Measurements from ENCODE around the gene WDR64. TPM values are rescaled to one million over a fixed set of nuclear protein-coding genes. Genes with fewer than 3 reads are reported as not detected.

The WDR64 gene
- total and polyA plus RNA-seq, 2 of the 13 experiments (the other 11 are each of a cell fraction or from before 2014, with no cell fraction given), result not detected

DNA sequence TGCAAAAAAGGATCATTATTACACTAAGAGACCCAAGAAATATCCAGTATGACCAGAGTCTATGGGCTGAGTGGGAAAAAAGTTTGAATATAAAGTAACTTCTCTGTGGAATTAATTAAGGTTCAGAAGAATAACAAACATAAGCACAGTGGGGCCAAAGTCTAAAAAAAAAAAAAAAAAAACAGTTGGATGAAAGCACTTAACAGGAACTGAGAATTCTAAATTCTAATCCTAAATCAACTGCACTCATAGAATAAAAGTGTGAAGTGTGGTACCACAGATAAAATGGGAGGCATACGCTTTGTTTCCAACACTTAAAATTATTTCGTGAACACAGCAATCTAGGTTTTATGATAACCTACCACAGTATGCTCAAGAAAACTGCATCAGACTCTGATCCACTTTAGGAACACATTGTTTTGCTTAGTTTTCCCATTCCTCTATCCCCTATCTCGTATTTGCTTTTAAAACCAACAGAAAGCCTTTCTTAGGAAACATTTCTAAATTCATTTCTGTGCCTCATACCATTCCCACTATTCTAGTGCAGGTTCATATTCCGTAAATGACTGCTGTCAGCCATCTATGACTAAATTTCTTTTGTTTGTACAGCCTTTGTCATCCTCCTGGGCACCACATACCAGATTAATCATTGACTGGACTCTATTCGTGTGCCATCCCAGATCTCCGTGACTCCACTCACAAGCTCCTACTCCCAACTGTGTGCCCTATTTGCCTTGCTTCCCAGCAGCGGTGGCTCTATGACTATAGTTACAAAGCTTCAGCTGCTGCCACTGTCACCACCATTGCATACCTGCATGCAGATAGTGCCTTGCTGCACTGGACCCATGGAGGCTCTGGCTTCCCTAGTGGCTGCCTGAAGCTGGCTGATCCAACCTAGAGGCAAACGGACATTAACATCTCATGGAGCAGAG lies 36.8 kb upstream of the WDR64 start (continued):
- TF ChIP-seq, protein P1, sequence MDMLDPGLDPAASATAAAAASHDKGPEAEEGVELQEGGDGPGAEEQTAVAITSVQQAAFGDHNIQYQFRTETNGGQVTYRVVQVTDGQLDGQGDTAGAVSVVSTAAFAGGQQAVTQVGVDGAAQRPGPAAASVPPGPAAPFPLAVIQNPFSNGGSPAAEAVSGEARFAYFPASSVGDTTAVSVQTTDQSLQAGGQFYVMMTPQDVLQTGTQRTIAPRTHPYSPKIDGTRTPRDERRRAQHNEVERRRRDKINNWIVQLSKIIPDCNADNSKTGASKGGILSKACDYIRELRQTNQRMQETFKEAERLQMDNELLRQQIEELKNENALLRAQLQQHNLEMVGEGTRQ (IDR thresholded peaks at IDR 0.05; ENCODE audit: low read depth, low read length), result no peak
- TF ChIP-seq, protein P1 (CRISPR knock-in tag; IDR thresholded peaks at IDR 0.05; ENCODE audit: borderline replicate concordance), result no peak
- no peak for TF ChIP-seq MIER2 (CRISPR knock-in tag; IDR thresholded peaks at IDR 0.05)
- TF ChIP-seq ZNF501 (CRISPR knock-in tag; IDR thresholded peaks at IDR 0.05), result peak; percentile 58; the same call in 1 of the 2 replicates
- TF ChIP-seq, protein P2, sequence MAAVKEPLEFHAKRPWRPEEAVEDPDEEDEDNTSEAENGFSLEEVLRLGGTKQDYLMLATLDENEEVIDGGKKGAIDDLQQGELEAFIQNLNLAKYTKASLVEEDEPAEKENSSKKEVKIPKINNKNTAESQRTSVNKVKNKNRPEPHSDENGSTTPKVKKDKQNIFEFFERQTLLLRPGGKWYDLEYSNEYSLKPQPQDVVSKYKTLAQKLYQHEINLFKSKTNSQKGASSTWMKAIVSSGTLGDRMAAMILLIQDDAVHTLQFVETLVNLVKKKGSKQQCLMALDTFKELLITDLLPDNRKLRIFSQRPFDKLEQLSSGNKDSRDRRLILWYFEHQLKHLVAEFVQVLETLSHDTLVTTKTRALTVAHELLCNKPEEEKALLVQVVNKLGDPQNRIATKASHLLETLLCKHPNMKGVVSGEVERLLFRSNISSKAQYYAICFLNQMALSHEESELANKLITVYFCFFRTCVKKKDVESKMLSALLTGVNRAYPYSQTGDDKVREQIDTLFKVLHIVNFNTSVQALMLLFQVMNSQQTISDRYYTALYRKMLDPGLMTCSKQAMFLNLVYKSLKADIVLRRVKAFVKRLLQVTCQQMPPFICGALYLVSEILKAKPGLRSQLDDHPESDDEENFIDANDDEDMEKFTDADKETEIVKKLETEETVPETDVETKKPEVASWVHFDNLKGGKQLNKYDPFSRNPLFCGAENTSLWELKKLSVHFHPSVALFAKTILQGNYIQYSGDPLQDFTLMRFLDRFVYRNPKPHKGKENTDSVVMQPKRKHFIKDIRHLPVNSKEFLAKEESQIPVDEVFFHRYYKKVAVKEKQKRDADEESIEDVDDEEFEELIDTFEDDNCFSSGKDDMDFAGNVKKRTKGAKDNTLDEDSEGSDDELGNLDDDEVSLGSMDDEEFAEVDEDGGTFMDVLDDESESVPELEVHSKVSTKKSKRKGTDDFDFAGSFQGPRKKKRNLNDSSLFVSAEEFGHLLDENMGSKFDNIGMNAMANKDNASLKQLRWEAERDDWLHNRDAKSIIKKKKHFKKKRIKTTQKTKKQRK (IDR thresholded peaks at IDR 0.05; ENCODE audit: low read length), result no peak
- TF ChIP-seq, protein P3, sequence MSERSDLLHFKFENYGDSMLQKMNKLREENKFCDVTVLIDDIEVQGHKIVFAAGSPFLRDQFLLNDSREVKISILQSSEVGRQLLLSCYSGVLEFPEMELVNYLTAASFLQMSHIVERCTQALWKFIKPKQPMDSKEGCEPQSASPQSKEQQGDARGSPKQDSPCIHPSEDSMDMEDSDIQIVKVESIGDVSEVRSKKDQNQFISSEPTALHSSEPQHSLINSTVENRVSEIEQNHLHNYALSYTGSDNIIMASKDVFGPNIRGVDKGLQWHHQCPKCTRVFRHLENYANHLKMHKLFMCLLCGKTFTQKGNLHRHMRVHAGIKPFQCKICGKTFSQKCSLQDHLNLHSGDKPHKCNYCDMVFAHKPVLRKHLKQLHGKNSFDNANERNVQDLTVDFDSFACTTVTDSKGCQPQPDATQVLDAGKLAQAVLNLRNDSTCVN (CRISPR knock-in tag; IDR thresholded peaks at IDR 0.05; ENCODE audit: borderline replicate concordance), result no peak
- no peak for TF ChIP-seq ZNF781 (CRISPR knock-in tag; IDR thresholded peaks at IDR 0.05; ENCODE audit: borderline replicate concordance, not compliant biosample characterization)
- TF ChIP-seq FOXP1 (IDR thresholded peaks at IDR 0.05), result no peak
- TF ChIP-seq FOXP1 (CRISPR knock-in tag; IDR thresholded peaks at IDR 0.05), result no peak
- no peak for TF ChIP-seq ZNF543 (CRISPR knock-in tag; IDR thresholded peaks at IDR 0.05)
- no peak for TF ChIP-seq PAX8 (CRISPR knock-in tag; IDR thresholded peaks at IDR 0.05; ENCODE audit: borderline replicate concordance)
- no peak for TF ChIP-seq SOX13 (IDR thresholded peaks at IDR 0.05)
- peak in 1 of 2 experiments; percentile 79; a peak in 1 of 4 replicates for TF ChIP-seq SOX13 (CRISPR knock-in tag; conservative IDR thresholded peaks at IDR 0.05 in 1 of 2, IDR thresholded peaks at IDR 0.05 in 1 of 2)
- peak; percentile 41; the same call in 1 of the 2 replicates for TF ChIP-seq ZNF614 (CRISPR knock-in tag; IDR thresholded peaks at IDR 0.05; ENCODE audit: borderline replicate concordance)
- 0 out of 2 replicates have a peak, but pooled peaks have one; percentile 29 for TF ChIP-seq DPF2 (CRISPR knock-in tag; IDR thresholded peaks at IDR 0.05; ENCODE audit: borderline replicate concordance, low read depth)
- no peak for TF ChIP-seq NR2F2 (IDR thresholded peaks at IDR 0.05; ENCODE audit: borderline replicate concordance, low read depth)
- no peak for TF ChIP-seq SNAI1 (CRISPR knock-in tag; IDR thresholded peaks at IDR 0.05; ENCODE audit: borderline replicate concordance)
- no peak for TF ChIP-seq ZNF136 (CRISPR knock-in tag; IDR thresholded peaks at IDR 0.05; ENCODE audit: low read depth)
- TF ChIP-seq ATF1 (CRISPR knock-in tag; IDR thresholded peaks at IDR 0.05), result no peak
- no peak for TF ChIP-seq PPARG (CRISPR knock-in tag; conservative IDR thresholded peaks at IDR 0.05)
- TF ChIP-seq, protein P4, sequence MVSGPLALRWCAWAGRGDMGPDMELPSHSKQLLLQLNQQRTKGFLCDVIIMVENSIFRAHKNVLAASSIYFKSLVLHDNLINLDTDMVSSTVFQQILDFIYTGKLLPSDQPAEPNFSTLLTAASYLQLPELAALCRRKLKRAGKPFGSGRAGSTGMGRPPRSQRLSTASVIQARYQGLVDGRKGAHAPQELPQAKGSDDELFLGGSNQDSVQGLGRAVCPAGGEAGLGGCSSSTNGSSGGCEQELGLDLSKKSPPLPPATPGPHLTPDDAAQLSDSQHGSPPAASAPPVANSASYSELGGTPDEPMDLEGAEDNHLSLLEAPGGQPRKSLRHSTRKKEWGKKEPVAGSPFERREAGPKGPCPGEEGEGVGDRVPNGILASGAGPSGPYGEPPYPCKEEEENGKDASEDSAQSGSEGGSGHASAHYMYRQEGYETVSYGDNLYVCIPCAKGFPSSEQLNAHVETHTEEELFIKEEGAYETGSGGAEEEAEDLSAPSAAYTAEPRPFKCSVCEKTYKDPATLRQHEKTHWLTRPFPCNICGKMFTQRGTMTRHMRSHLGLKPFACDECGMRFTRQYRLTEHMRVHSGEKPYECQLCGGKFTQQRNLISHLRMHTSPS (CRISPR knock-in tag; IDR thresholded peaks at IDR 0.05; ENCODE audit: low read depth), result peak; percentile 80; the same call in 1 of the 2 replicates
